Measurements from ENCODE around the gene CCDC149.

CCDC149 gene

DNA sequence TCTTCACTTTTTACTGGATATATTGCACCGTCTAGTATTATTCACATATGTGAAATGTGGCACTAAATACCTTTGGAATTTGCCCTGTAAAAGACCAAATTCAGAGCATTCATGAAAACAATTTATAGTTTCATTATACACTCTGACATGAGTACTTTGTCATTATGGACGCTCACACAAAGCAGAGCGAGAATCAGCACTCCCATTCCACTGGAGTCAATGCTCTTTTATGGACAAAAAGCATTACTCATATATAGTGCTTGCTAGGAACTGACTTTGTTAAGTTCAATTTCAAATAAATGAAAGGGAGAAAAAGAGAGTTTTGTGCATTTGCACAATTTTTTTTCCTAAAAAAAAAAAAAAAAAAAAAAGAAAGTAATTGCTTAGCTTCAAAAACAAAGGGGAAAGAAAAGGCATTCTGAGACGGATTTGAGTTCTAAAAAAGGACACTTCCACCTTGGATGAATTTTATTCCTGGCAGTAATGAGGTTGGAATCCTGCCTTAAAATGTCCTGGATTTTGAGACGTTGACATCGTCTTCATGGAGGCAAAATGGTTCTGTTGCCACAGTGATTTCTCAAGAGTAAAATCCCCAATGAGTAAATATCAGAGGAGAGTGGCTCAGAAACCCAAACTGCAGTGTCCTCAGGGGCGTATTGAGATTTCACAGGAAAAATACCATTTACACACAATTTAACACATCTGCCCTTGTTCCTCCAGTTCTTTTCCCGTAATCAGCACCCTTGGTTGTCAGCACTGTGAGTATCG is 34.8 kb downstream of the CCDC149 start:
- ATAC-seq: no peak

DNA sequence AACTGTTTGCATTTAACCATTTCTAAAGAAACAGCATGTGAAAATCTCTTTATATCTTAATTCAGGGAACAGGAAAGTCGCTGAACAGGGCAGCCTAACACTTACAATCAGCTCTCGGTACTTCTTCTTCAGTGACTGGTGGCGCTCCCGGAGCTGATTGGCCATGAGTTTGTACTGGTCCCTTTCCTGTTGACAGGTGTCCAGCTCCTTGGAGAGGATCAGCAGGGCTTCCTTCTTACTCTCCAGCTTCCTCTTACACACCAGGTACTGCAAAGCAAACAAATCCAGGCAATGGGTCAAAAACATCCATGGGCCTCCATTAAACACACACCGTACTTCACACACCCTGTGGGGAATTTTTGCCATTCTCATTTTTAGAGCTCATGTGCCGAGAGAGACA is 36.4 kb downstream of the CCDC149 start:
- no peak for ATAC-seq

DNA sequence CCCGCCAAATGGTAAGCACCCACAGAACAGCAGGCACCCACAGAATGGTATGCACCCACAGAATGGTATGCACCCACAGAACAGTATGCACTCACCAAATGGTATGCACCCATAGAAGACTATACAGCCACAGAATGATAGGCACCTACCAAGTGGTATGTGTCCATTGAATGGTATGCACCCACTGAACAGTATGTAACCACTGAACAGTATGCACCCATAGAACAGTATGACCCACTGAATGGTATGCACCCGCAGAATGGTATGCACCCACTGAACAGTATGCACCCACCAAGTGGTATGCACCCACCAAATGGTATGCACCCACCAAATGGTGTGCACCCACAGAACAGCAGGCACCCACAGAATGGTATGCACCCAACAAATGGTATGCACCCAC is 40.1 kb downstream of the CCDC149 start:
- ATAC-seq: no peak

DNA sequence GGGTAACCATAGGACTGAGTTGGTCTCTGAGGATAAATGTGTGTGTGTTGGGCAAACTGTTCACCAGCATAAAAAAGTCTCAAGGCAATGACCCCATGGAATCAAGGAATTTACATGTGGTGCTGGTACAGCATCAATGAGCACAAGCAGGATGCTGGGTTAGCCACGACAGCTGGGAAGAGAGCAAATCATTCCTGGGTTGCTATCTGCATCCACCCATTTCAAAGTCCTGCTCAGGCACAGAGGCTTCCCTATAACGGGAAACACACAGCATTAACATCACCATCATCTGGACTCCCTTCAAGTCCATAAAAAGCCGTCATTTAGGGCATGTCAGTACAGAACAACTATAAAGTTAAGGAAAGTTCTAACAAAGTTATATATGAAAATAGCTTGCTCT is 41.6 kb downstream of the CCDC149 start:
- ATAC-seq: no peak

DNA sequence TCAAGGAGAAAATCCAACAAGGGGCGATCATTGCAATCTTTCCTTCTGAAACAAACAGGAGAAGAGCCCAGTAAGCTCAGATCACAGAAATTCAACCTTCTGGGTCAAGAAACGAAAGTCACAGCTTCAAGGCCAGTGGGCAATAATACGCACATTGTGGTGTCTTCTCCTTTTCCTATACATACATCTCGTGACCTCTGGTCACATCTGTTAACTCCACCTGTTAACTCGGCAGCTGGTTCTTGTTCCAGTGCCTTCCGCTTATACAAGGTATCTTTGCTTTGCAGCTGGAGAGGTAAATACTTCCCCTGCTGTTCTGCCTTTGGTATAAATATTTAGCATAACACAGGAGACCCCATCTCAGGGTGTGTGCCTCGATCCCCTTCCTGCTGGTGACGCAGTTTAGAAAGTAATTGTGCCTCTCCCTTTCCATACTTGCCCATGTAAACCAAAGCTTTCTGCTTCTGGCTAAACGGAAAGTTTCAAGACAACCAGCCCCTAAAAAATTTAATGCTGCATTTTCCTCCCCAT is 45.0 kb downstream of the CCDC149 start:
- ATAC-seq: no peak

DNA sequence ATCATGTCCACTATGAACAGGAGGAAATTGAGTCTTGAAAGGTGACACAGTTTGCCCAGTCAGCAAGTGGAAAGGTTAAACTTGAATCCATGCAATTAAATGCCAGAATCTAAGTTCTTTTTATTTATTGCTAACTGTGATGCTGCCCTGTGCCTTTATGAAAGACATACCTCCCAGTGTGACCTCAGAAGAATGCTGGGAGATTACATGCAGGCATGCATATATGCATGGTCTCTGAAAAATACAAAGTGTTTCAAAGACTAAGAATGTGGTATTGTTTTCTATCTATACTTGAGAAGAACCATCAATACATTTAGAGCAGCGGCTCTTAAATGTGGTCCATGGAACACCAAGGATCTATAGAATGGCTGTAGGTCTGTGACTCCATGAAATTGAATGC is 45.6 kb downstream of the CCDC149 start:
- ATAC-seq: no peak

DNA sequence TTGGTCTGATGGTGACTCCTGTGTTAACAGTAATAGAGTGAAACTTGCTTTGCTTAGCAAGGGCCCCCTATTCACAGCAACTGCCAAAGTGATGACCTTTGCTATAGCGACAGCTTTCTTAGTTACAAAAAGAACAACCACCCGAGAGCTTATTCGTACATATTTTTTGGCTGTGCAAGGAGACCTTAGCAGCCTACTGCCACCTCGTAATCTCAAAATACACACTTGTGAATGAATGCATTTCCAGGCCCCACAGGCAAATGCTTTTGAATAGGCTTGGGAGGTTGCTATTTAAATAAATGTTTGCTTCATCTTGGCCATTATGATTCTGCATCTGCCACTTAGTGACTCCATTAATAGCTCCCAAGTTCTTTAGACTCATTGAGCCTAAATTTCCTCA is 47.4 kb downstream of the CCDC149 start:
- ATAC-seq: no peak

DNA sequence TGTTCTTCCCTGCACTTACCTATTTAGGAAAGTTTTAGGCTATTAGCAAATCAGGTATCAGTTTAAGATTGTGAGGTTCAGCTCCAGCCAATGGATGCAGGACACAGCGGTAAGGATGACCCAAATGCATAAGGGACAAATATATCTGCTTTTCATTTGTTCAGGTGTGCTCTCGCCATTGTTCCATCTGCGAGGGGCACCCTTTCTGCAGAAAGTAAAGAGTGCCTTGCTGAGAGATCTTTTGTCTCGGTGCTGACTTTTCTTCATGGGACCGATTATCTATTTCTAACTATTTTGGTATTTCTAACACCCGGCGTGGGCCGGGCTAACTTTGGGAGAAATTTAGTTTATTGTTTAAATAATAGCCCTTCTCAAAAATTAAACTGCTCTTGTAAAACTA is 49.0 kb downstream of the CCDC149 start:
- ATAC-seq: no peak

DNA sequence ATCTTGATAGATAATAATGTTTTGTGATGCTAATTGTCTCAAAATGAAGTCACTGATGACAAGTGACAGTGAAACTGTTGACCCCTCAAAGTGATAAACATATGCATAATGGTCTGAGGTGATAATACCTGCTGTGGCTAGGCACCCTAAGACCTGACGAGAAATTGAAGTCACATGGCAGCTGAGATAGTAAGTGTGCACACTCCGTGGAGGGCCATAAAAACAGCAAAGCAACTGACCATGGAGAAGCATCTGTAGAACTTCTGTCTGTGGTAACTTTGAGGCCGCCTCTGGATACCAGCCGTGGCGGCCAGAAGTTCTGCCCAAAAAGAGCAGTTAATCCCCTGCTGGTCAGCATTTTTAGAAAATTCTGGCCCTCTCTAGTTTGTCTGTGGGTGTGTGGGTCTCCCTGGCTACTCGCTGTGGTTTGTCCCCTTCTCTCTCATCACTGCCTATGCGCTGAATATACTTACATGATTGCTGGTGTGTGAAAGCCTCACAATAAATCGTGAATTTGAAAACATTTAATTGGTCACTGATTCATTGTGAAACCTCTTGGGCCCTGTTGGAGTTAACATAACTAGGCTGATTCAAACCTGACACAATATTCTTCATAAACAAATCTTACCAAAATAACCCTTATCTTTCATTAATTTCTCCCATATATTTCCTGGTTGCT is 50.6 kb downstream of the CCDC149 start:
- no peak for ATAC-seq

DNA sequence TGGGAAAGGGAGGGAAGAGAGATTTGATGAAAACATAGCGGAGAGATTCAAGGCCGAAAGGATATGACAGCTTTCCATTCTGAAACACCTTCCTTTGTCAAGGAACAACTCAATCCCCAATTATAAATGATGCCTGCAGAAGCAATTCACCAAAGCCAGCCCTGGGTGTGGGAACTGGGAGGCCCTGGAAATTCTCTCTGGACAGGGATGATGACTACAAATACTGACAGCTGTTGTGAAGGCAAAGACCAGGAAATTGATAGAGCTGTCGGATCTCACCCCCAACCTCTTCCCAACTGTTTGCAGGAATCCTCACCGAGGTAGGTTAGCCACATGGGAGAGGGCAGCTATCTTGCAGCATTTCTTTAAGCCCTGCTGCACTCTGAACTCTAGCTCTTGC is 54.3 kb downstream of the CCDC149 start:
- ATAC-seq: no peak

DNA sequence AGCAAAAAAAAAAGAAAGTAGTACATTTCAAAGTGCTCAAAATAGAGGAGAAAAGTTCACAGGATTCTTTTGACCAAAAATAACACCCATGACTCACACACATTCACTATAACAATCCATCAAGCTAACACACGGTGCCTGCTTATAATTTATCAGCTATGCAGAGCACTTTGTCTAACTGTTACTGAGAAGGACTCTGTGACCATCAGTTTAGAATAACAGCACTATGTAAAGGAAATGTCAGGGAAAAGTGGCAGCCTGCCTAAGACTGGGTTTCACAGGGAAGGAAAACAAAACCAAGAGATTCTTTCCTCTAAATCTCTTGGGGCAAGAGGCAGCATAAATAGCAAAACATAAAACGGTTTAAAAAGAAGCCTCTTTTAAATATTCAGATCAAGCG is 54.8 kb downstream of the CCDC149 start:
- no peak for ATAC-seq

DNA sequence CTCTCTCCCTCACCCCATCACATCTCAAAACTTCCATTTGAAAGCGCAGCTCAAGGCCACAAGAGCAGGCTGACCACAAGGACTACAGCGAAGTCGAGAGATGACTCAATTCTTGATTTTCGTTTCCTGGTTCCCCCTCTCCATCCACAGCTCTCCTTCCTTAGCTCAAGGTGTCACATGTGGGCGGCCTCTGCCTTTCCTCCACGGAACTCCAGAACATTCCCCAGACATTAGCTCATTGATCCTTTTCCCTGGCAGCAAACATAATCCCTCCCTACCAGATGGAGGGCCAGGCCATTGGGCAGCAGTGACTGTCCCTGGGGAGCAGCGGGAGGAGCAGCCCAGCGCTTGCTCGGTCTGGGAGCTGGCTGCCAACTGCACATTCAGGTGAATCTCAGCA is 56.3 kb downstream of the CCDC149 start:
- ATAC-seq: no peak

DNA sequence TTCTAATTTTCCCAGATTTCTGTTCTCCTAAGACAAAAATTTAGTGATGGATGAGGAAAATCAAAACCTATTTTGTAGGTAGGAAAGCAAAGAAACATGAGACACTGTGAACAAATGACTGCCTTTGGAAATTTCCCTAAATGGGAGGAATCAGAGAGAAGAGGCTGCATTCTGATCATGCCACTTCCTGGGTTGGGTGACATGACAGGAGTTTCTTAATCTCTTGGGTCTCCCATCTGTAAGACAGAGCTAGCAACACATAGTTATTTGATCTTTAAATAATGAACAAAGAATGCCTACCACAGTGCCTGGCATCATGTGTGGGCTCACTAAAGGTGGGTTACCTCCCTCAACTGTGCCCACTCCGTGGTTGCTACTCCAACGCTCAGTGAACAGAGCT is 57.1 kb downstream of the CCDC149 start:
- ATAC-seq: no peak

DNA sequence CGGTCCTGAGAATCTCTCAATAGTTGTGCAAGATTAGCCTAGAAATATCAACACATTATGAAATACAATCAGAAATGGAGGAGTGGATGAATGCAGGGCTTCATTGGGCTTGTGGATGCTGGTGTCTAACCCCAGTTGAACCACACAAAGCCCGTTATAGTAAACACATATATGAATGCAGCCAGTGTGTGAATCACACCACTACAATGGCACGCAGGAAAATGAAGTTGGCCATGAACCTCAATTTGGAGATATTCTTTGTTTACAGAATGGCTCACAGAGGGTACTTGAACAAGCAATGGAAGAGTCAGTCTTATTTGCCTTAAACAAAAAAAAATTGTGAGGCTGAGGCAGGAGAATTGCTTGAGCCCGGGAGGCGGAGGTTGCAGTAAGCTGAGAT is 59.7 kb downstream of the CCDC149 start:
- no peak for ATAC-seq

DNA sequence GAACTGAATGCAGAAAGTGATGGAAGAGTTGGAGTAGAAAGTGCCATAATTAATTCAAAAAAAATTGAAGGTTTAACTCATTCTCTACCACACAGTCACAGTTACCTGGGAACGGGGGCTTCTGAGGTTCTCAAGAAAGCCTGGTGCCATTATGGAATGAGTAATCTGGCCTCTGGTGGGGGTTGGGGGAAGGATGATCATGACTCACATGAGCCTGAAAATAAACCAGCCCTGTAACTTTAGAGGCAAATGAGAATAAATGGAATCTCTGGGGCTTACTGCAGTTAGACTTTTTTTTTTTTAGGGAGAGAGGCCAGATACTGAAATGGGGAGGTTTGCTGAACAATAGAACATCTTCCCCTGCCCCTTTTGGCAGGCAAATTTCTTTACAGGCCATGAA is 62.2 kb downstream of the CCDC149 start:
- no peak for ATAC-seq

DNA sequence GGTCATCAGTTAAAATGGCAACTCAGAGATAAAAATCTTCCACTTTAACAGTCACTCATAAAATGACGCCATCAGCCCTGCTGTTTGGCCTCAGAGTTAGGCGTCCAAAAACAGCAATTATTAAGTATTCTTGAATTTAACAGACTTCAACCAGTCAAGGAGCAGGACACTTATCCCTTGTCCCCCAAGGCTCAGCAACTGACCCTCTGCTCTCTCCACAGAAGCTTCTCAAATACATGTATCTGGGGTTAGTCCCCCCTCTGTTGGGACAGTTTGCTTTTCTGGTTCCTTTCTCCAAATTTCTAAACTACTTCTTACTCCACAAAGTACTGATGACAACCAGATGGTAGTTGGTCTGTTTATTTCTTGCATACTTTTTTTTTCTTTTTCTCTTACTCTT is 63.1 kb downstream of the CCDC149 start:
- ATAC-seq: no peak

DNA sequence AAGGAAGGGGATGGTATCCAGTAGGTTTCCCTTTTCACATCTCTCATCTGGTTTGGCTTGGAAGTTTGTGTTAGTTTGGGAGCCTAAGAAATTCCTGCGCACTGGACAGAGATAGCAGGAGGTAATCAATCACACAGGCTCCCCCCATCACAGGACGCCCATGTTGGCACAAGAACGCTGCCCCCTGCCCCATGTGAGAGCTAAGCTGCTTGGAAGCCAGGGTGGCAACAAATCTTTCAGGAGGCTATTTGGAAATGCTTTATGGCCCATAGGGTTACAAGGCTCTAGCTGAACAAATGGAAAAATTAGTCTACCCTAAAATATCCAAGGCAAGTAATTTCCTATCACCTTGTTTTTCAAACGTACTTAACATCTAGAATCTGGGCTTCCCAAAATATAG is 63.5 kb downstream of the CCDC149 start:
- no peak for ATAC-seq

DNA sequence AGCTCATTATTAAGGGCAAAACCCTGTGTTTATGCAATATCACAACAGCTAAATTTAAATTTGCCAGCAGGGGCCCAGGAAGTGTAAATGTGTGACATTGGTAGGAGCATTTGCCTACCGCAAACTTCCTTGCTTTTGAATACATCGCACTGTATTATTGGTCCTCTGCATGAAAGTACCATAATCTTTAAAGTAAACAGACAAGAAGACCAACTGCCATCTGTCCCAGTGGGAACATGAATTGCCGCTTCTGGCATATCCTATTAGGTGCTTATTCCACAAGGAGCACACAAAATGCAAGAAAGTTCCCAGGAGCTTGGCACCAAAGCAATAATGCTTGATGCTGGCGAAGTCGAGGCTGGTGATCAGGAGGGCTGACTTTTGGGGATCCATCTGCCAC is 66.1 kb downstream of the CCDC149 start:
- ATAC-seq: no peak

DNA sequence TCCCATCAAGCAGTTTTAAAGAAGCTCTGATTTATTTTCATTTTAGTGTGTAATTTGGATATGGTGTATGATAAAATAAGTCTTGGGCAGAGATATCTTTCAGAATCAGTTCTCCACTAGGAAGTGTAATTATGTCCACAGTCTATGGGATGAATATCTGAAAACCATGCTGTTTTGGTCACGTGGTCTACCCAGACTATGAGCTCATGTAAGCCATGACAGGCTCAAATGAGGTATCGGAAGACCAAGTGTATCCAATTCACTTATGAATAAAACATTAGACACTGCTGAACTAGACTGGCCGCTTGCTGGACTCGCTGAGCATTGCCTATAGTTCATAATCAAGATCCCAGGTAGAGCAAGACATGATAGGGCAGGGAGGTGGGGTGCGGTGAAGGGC is 66.9 kb downstream of the CCDC149 start:
- no peak for ATAC-seq

DNA sequence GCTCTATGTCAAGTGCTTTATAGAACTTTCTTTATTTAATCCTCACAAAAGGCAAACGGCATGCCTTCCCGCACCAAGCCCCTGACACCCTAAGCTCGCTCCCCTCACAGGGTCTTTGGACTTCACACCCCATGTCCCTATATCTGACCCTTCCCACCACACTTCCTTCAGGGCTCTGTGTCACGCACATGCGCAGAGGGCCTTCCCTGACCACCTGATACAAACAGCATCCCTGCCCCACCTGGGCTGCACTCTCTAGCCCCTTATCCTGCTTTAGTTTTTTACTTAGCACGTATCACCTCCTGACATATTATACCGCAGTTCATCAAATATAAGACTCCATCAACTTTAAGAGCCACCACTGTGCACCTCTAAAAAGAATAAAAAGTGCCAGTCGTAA is 67.7 kb downstream of the CCDC149 start:
- ATAC-seq: no peak

DNA sequence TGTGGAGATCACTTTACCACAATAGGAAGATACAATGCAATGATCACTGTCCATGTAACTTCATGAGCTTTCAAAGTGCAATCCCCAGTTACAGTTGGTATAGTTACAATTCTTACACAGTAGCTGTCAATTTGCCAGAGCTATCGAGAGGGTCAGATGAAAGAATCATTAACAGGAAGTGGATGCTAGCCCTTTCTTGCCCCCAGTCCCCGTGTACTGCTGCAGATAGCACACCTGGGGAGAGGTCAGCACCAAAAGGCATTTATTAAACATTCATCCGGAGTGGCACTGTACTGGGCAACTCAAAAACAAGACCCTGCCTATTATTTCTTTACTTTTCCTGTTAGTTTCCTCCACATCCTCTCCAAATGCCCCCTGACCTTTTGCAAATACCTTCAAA is 69.7 kb downstream of the CCDC149 start:
- no peak for ATAC-seq

DNA sequence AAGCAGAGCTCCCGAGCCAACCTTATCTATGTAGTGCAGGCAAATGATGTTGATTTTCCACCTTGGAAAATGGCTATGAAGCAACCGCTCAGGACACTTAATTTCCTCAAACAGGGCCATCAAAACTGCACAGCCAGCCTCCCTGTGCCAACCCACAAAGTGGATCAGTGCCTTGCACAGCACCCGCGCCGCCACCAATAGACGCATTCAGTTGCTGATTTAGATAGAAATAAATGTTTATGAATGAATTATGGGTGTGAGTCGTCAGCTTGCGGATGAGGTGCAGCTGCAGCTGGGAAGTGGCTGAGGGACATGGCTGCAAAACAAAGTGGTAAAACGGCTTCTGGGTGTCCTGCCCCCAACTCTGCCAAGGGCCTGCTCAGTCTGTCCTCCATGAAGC is 70.5 kb downstream of the CCDC149 start:
- ATAC-seq: no peak

DNA sequence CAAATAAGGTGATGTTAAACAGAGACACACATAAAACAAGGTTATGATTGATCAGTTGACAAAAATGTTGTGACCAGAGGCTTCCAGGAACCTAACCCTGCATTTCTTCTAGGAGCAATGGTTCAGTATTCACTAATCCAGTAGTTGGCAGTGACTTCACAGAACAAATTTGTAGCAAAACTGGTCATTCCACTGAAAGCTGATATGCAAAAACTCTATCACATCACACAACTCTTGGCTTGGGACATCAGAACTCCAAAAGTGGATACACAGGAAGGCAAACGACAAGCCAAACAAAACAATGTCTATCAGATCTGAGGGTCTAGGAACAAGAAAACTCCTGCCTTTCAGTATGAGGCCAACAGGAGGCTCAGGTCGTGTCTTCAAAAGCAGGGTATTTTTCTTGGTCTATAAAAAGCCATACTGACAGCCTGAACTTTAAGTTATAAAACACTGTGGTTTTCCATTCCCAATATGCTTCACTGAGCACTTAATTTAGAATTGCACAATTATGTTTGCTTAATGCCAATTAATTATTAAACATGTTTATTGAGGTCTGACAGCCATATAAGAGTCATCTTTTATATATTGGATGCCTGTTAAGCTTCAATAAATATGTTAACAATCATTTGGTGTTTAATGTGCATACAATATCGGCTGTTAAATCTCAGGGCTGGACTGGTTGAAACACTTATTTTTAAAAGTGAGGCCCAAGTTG is 71.9 kb downstream of the CCDC149 start:
- ATAC-seq: no peak

DNA sequence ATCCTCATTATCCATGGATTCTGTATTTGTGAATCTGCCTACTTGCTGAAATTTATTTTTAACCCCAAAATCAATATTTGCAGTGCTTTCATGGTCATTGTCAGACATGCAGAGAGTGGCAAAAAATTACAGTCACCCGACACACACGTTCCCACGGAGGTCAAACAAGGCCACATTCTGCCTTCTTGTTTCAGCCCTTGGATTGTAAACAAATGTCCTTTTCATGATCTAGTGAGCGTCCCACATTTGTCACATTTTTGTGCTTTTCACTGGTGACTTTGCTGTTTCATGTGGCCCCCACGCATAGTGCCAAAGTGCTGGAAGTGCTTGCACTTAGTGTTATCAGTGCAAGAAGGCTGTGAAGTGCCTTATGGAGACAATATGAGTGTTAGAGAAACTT is 72.5 kb downstream of the CCDC149 start:
- ATAC-seq: no peak
